Sigmoid colon (tissue), 7 donors: Measurements from ENCODE around the gene GABRB1. TPM values are rescaled to one million over a fixed set of nuclear protein-coding genes. Genes with fewer than 3 reads are reported as not detected.

Source experiments
- DNase-seq: peaks from one replicate; pipeline ENCODE4 v3.0.0-alpha.2; 2019
- H3K27ac ChIP-seq, 4 donors: fragments of 200-600 bp; sonication (generic); one replicate each; pipeline ENCODE4 v1.5.1; 2016 to 2019; ENCODE audit warnings: mild to moderate bottlenecking in 1 of 4
- H3K27me3 ChIP-seq, 3 donors: fragments of 200-600 bp; sonication (generic); one replicate each; pipeline ENCODE4 v1.5.1; 2019; ENCODE audit warnings: mild to moderate bottlenecking in 1 of 3
- H3K36me3 ChIP-seq, 4 donors: fragments of 200-600 bp; sonication (generic); one replicate each; pipeline ENCODE4 v1.5.1; 2016 to 2019
- H3K4me1 ChIP-seq, 4 donors: fragments of 200-600 bp; sonication (generic); one replicate each; pipeline ENCODE4 v1.5.1; 2017 to 2019
- H3K4me3 ChIP-seq, 4 donors: fragments of 200-600 bp; sonication (generic); one replicate each; pipeline ENCODE4 v1.5.1; 2017 to 2019; ENCODE audit warnings: mild to moderate bottlenecking in 2 of 4, moderate library complexity in 1 of 4
- H3K9me3 ChIP-seq, 4 donors: fragments of 200-600 bp in 3 of 4; sonication (generic) in 3 of 4; one replicate each; pipeline versions ENCODE4 v1.5.1 to v1.6.1; 2013 to 2019
- CTCF ChIP-seq, 4 experiments: fragments of 450-650 bp in 3 of 4; fragments of 200-600 bp in 1 of 4; IDR thresholded peaks; one replicate each; pipeline ENCODE4 v1.5.1; 2016 to 2019; ENCODE audit warnings: antibody characterized with exemption in 4 of 4, mild to moderate bottlenecking in 3 of 4, moderate library complexity in 2 of 4
- EP300 ChIP-seq, 4 donors: sonication (generic); formaldehyde crosslinking; IDR thresholded peaks; one replicate each; pipeline ENCODE4 v1.6.1; 2017; ENCODE audit warnings: antibody characterized with exemption in 4 of 4
- POLR2A ChIP-seq, 2 donors: fragments of 450-650 bp; IDR thresholded peaks; one replicate each; pipeline ENCODE4 v1.6.1; 2016; ENCODE audit warnings: antibody characterized with exemption in 2 of 2, mild to moderate bottlenecking in 2 of 2, moderate library complexity in 2 of 2
- POLR2AphosphoS5 ChIP-seq, 4 donors: sonication (generic); formaldehyde crosslinking; IDR thresholded peaks; one replicate each; pipeline ENCODE4 v1.6.1; 2017; ENCODE audit warnings: antibody characterized with exemption in 4 of 4
- WGBS, 2 donors: extraction: QIAGEN DNeasy Blood & Tissue Kit; methylation state at CpG; one replicate each; pipeline ENCODE4 v1.1.7; 2013; 5-methylcytosine and 5-hydroxymethylcytosine counted together
- intact Hi-C: fragments of 100-400 bp; cut with DNase I; formaldehyde crosslinking; loops from one replicate; pipeline ENCODE4 v1.15.1; 2023
- polyA plus RNA-seq, 3 donors: library from polyadenylated mRNA; stranded (reverse); fragments of 200-250 nt; gene quantifications; one replicate each; pipeline ENCODE4 v1.2.3, GENCODE V29; 2013
- total RNA-seq, 4 donors: library from RNA; depleted of rRNA; stranded (reverse); fragments of >200 nt; gene quantifications; one replicate each; pipeline ENCODE4 v1.1.0, GENCODE V29; 2016
- donor health status: healthy with polysubstance abuse.
- donor health status: Bipolar disorder and iron deficiency.
- donor health status: healthy.

GABRB1 gene
- total and polyA plus RNA-seq, 7 donors: 0.22 to 1.7 (median 0.49) TPM; not detected in 2

GRCh38 chr4:47073647-47074046, 42.3 kb downstream of the GABRB1 start:
- DNase-seq: no peak
- Histone ChIP-seq H3K9me3 (no peaks in the 10 kb centered on the region), H3K27me3 (no peaks in the 10 kb centered on the region), H3K4me3 (no peak overlapping the region), H3K36me3 (no peaks in the 10 kb centered on the region), H3K27ac (no peak overlapping the region), H3K4me1 (no peaks in the 10 kb centered on the region)
- WGBS, 2 donors: 92 to 97% methylated on average over 2 of the region's 2 CpGs
- TF ChIP-seq EP300 (IDR thresholded peaks at IDR 0.05) (no peak), POLR2A (IDR thresholded peaks at IDR 0.05) (no peak), POLR2AphosphoS5 (IDR thresholded peaks at IDR 0.05) (no peak), CTCF (IDR thresholded peaks at IDR 0.05) (no peak)
- intact Hi-C loops: no loop called here

GRCh38 chr4:47074816-47075215, 43.4 kb downstream of the GABRB1 start:
- no peaks in the 10 kb centered on the region for H3K36me3 ChIP-seq
- no peak overlapping the region for H3K4me3 ChIP-seq
- no peaks in the 10 kb centered on the region for H3K9me3 ChIP-seq
- no peak for DNase-seq
- no peaks in the 10 kb centered on the region for H3K27me3 ChIP-seq
- TF ChIP-seq EP300 (IDR thresholded peaks at IDR 0.05) (no peak), CTCF (IDR thresholded peaks at IDR 0.05) (no peak), POLR2A (IDR thresholded peaks at IDR 0.05) (no peak), POLR2AphosphoS5 (IDR thresholded peaks at IDR 0.05) (no peak)
- intact Hi-C loops: no loop called here
- no peak overlapping the region for H3K27ac ChIP-seq
- no peaks in the 10 kb centered on the region for H3K4me1 ChIP-seq

GRCh38 chr4:47075262-47075661, 43.9 kb downstream of the GABRB1 start:
- no peaks in the 10 kb centered on the region for H3K9me3 ChIP-seq
- TF ChIP-seq EP300 (IDR thresholded peaks at IDR 0.05): no peak
- no peak for TF ChIP-seq CTCF (IDR thresholded peaks at IDR 0.05)
- no peak for TF ChIP-seq POLR2AphosphoS5 (IDR thresholded peaks at IDR 0.05)
- no peak for TF ChIP-seq POLR2A (IDR thresholded peaks at IDR 0.05)

GRCh38 chr4:47075919-47076318, 44.6 kb downstream of the GABRB1 start:
- Histone ChIP-seq H3K4me1 (no peaks in the 10 kb centered on the region), H3K4me3 (no peak overlapping the region), H3K27me3 (no peaks in the 10 kb centered on the region), H3K9me3 (no peaks in the 10 kb centered on the region), H3K27ac (no peak overlapping the region), H3K36me3 (no peaks in the 10 kb centered on the region)
- DNase-seq: no peak
- intact Hi-C loops: no loop called here
- TF ChIP-seq EP300 (IDR thresholded peaks at IDR 0.05): no peak
- TF ChIP-seq CTCF (IDR thresholded peaks at IDR 0.05): no peak
- no peak for TF ChIP-seq POLR2A (IDR thresholded peaks at IDR 0.05)
- TF ChIP-seq POLR2AphosphoS5 (IDR thresholded peaks at IDR 0.05): no peak

More at GRCh38 chr4:47075262-47075661, 43.9 kb downstream of the GABRB1 start:
- H3K4me3 ChIP-seq: no peak overlapping the region
- no peak overlapping the region for H3K27ac ChIP-seq
- no peaks in the 10 kb centered on the region for H3K36me3 ChIP-seq
- DNase-seq: no peak
- H3K27me3 ChIP-seq: no peaks in the 10 kb centered on the region
- H3K4me1 ChIP-seq: no peaks in the 10 kb centered on the region
- 92 to 96% methylated on average over 2 of the region's 2 CpGs for WGBS, 2 donors
- intact Hi-C loops: no loop called here

GRCh38 chr4:47084111-47084510, 52.7 kb downstream of the GABRB1 start:
- Histone ChIP-seq H3K4me3 (no peak overlapping the region), H3K27me3 (no peaks in the 10 kb centered on the region), H3K27ac (no peak overlapping the region), H3K36me3 (no peaks in the 10 kb centered on the region), H3K4me1 (no peaks in the 10 kb centered on the region), H3K9me3 (no peaks in the 10 kb centered on the region)
- no peak for TF ChIP-seq EP300 (IDR thresholded peaks at IDR 0.05)
- intact Hi-C loops: no loop called here
- DNase-seq: no peak
